ENCODE measurements around the gene NR5A1.

GRCh38 chr9:124551472-124552272, 44.5 kb upstream of the NR5A1 start:
- TF ChIP-seq ZNF777 (CRISPR knock-in tag; IDR thresholded peaks at IDR 0.05) (no peak), CTCF (CRISPR knock-in tag; IDR thresholded peaks at IDR 0.05) (peak; percentile 87), E2F1 (CRISPR knock-in tag; IDR thresholded peaks at IDR 0.05) (no peak), ZSCAN20 (CRISPR knock-in tag; IDR thresholded peaks at IDR 0.05; ENCODE audit: borderline replicate concordance) (no peak), IRF2 (CRISPR knock-in tag; IDR thresholded peaks at IDR 0.05) (peak; percentile 54; the same call in 1 of the 2 replicates), SMARCC2 (IDR thresholded peaks at IDR 0.05) (no peak), POLR2A (IDR thresholded peaks at IDR 0.05; ENCODE audit: insufficient read depth in 1 of 2, low read depth in 2 of 2, low read length in 2 of 2) (no peak), ELK4 (CRISPR knock-in tag; IDR thresholded peaks at IDR 0.05; ENCODE audit: borderline replicate concordance) (no peak), XBP1 (CRISPR knock-in tag; IDR thresholded peaks at IDR 0.05) (no peak), HNRNPLL (IDR thresholded peaks at IDR 0.05; ENCODE audit: low read depth, low read length, poor library complexity, severe bottlenecking) (no peak), SP5 (CRISPR knock-in tag; IDR thresholded peaks at IDR 0.05; ENCODE audit: borderline replicate concordance, low read depth) (no peak), CREB1 (IDR thresholded peaks at IDR 0.05) (no peak), CREB1 (CRISPR knock-in tag; IDR thresholded peaks at IDR 0.05) (no peak), TAF1 (CRISPR knock-in tag; IDR thresholded peaks at IDR 0.05) (no peak), FOXK1 (CRISPR knock-in tag; IDR thresholded peaks at IDR 0.05; ENCODE audit: borderline replicate concordance, low read depth) (no peak)
